HG02973 (cell line): ENCODE data around the gene ADRM1.

Source experiments
- ATAC-seq: cut with Tn5 transposase; IDR thresholded peaks from one replicate; pipeline ENCODE4 v1.9.1; 2021; ENCODE audit warnings: moderate library complexity; ENCODE audit not compliant: unreplicated experiment

ADRM1 gene

DNA sequence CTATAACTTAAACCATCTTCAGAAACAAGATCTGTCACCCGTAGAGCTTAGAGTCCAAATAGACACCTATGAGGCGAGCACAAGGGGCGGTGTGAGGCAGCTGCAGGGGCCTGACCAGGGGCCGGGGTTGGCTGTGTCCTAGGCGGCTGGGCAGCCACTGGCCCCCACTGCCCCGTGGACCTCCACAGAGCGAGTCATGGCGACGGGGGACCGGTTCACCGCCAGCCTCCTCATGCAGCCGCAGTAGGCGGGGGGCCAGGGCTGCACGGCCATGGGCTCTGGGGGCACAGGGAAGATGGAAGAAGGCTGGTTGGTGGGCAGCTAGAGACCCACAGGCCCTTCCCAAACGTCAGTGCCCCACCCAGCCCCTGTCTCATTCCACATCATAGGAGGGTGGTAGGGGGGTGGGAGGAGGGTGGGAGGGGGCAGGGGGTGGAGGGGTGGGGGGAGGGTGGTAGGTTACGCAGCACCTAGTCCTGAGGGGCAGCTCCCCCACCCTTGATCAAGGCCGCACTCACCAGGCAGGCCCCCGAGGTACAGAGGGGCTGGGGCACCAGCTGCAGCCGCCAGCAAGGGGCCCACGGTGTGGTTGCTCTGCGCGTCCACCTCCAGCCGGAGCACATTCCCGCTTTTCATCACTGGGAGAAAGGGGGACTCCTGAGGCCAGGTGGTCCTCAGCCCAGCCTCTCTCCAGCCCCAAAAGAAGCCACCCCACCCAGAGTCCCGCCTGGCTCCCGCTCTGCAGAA, 6.6 kb downstream of the ADRM1 start:
- no peak for ATAC-seq

DNA sequence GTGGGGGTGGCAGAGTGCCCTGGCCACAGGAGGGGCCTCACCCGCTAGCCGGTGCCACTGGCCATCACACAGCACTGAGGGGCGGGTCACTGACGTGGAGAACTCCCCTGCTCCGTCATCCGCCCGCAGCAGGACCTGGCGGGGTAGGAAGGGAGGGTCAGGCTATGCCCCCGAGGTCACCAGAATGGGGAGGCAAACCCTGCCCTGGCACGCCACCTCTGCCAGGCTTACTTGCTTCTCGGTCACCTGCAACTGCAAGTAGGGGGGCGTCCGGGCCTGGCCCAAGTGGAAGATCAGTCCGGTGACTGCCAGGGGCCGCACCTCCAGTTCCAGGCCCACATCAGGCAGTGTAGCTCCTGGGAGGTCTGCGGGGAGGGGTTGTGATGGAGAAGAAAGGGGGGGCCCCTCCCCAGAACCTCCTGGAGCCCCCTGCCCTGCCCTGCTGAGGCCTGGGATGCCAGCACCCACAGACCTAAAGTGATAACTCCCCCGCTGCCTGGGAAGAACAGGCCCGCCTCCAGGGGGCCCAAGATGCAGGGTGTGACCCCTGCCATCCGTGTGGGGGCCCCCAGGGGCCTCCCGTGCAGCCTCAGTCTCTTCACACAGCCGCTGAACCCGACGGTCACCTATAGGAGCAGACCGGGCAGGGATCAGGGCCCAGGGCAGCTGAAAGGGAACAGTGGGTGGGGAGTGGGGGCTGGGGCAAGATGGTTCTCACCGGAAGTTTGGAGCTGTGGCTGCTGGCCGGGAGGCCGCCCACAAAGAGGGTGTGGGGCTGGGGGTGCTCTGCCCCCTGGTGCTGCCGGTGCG, 7.4 kb downstream of the ADRM1 start:
- ATAC-seq, result no peak

DNA sequence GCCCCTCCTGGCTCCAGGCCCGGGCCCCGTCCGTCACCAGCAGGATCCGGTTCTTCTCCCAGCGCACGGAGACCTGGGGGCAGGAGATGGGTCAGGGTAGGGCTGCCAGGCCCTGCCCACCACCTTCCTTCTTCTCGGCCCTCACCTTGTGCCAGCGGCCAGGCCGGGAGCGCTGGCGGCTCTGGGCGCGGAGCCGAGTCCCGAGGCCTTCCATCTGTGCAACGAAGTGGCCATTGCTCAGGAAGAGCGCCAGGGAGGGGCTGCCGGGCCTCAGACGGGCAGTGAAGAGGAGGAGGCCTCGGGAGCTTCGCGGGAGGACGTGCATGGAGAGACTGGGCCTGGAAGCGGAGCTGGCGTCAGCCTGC, 7.9 kb downstream of the ADRM1 start:
- no peak for ATAC-seq

DNA sequence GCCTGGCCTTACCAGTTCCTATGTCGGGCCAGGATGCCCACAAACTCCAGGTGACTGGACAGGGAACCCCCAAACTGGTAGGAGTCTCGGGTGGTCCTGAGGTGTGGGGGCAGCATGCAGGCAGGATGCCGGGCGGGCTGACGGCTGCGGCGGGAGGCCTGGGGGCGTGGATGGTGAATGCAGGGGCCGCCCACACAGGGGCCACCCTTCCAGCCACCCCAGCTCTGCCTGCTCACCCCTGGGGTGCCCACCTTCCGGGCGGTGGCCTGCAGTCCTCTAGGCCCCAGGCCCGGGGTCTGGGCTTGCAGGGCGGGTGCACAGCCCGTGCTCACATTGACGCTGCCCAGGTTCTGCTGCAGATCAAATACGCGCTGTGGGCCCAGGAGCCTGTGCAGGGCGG, 8.4 kb downstream of the ADRM1 start:
- ATAC-seq, result no peak

DNA sequence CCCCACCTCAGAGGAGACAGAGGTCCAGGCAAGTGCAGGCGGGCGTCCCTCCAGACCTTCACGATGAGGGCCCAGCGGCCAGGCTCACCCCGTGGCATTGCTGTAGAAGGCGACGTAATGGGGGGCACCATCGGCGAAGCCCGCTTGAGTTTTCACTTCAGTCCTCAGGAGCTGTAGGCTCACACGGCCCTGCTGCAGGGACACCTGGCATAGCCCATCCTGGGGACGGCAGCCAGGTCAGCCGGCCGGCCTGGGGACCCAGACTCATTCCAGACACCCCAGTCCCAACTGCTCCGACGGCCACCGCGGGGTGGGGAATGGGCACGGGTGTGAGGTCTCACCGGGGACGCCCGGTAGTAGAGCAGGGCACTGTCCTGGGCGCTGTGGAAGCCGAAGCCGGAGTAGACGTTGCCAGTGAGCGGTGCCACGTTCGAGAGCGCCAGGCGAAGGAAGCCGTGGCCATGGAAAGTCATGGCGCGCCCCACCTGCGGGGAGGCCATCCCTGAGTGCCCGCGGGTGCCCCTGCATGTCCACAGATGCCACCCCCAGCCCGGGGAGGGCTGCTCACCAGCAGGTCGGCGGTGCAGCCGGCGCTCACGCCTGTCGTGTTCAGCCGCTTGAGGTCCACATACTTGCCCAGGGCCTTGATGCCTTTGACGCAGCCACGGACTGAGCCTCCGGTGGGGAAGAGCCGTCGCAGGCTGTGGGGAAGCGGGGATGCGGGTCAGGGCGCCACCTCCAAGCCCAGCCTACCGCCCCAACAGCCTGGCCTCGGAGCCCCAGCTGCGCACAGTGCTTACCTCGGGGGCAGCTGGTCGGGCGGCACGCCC, 9.2 kb downstream of the ADRM1 start:
- no peak for ATAC-seq

DNA sequence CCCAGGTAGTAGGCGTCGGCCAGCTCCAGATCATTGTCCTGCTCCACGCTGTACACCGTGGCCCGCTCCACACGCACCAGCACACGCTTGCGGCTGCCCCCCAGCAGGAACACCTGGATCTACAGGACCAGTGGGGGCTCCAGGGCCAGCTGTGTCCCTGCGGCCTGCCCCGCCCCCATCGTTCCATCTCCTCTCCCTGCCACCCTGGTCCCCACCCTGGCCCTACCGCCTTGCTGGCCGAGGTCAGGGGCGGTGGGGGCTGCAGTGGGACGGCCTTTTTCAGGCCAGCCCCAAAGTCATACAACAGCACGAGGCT, 9.8 kb downstream of the ADRM1 start:
- no peak for ATAC-seq

DNA sequence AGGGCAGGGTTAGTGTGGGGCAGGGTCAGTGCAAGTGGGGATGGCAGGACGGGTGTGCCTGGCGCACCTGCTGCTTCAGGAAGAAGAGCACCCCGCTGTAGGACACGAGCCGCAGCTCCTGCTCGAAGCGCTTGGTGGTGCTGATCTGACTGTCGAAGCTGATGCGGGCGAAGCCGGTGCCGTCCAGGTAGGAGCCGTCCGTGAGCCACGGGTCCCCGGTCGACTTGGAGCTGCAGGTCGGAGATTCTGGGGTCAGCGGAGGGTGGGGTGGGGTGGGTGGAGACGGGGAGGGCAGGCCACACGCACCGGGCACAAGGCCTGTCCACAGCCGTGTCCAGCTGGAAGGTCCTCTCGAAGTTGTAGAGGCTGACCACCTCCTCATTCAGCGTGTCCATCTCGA, 10.2 kb downstream of the ADRM1 start:
- no peak for ATAC-seq

DNA sequence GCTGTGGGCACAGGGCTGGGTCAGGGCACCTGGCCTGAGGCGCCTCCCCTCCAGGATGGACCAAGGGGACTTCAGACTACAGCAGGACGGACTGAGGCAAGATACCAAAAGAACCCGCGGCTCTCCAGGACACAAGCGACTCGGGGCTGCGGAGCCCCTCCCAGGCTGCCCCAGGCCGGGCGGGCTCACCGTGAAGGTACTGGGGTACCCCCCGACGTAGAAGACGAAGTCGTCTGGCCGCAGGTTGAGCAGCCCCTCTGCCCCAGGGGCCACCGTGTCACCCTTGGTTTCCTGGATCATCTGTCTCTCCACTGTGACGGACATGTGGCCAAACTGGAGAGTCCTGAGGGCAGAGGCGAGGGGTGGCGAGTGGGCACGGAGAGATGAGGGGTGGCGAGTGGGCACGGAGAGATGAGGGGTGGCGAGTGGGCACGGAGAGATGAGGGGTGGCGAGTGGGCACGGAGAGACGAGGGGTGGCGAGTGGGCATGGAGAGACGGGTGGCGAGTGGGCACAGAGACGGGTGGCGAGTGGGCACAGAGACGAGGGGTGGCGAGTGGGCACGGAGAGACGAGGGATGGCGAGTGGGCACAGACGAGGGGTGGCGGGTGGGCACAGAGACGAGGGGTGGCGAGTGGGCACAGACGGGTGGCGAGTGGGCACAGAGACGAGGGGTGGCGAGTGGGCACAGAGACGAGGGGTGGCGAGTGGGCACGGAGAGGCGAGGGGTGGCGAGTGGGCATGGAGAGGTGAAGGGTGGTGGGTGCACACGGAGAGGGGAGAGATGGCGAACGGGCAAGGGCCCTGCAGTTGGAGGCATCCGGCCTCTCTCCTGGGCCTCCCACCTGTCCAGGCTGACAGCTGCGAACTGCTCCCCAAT, 10.9 kb downstream of the ADRM1 start:
- no peak for ATAC-seq

DNA sequence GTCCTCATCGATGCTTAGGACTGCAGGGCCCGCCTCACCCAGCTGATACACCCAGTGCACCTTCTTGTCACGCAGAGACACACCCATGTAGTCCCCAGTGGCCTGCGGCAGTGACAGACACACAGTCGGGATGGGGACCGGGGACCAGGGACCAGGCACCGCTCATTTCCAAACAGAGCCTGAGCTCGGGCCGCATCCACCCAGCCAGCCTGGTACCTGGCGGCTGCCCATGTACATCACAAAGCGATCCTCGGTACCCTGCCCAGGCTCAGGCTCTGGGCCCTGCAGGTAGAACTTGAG, 11.5 kb downstream of the ADRM1 start:
- ATAC-seq, result no peak

DNA sequence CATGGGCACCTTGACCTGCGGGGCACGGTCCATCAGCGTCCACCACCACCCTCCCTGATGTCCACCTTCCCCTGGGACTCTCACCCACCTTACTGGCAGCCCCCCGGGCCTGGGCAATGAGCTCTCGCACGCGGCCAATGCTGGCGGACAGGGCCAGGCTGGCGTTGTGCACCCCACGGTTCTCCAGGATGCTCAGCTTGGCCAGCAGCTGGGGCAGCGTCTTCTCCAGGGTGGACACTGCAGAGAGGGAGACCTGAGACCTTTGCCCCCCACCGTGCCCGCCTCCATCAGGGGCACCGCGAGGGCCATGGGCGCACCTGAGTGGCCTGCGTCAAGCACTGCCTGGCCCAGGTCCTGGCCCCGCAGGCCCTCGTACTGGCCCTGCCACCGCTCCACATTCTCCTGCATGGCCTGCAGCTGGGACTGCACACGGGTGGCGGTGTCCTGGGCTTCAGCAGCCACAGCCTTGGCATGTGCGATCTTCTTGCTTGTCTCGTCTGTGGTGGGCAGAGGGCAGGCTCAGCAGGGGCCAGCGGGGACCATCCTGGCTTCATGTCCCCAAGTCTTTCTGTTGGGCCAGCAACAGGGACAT, 12.0 kb downstream of the ADRM1 start:
- no peak for ATAC-seq

DNA sequence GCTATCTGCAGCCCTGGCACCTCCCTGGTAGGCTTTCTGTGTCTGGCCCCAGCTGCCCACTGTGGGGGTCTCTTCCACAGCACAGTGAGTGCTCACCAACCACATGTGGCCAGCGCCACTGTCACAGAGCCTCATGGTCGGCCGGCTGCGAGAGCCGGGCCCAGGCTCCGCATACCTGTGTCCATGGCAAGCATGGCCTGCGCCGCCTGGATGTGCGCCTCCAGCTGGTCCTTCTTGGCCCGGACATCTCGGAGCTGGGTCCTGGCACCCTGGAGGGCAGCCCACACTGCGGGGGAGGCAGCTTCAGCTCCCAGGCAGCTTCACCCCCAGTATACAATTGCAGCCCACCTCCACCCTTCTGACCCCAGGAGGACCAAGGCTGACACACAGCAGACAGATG, 13.0 kb downstream of the ADRM1 start:
- no peak for ATAC-seq

DNA sequence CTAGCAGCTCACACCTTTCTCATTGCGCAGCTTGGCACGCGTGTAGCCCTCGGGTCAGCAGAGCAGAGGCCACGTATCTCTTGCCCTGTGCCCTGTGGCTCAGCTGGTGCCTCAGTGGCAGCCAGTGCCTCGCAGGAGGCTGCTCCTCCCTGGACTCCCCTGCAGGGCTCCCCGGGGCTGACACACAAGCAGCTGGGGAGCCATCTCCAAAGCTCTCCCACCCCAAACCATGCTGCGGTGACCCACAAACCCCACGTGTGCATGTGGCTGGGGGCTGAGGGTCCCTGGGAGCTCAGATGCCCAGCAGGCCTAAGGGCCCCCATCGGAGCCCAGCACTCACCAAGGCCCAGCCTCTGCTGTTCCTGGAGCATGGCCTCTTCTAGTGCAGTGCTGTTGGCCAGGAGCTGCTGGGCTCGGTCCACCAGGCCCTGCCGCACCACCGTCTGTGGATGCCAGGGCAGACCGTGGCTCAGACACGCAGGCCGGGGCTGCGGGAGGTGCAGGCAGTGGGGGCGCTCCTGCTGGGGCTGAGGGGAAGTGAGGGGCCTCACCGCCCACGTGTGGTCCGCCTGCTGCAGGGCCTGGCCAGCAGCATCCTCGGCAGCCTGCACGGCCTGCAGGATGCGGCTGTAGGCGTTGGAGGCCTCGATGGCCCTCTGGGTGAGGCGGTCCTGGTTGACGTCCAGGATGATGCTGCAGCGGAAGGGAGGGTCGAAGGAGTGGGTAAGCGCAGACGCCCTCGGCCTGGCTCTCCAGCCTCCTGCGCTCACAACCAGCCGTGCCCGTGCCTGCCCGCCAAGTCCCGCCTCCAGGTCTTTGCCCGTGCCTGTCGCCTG, 13.8 kb downstream of the ADRM1 start:
- no peak for ATAC-seq

DNA sequence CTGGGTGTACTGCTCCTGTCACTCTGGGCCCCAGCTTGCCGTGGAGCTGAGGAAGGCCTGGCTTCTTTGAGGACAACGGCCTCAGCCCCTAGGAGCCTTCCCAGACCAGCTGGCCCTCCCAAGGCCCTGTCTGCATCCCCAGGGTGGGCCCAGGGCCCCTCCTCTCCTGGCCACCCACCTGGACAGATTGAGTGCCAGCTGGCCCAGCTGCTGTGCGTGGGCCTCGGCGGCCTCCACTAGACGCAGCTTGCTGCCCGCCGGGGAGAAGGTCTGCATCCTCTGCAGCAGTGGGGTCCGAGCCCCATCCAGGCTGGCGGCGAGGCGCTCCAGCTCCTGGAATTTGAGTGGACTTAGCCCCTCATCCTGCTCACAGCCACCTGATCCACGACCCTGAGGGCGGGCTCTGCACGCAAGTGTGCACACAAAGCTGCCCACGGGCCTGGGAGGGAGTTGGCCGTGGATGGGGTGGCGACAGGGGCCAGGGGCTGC, 14.4 kb downstream of the ADRM1 start:
- no peak for ATAC-seq

DNA sequence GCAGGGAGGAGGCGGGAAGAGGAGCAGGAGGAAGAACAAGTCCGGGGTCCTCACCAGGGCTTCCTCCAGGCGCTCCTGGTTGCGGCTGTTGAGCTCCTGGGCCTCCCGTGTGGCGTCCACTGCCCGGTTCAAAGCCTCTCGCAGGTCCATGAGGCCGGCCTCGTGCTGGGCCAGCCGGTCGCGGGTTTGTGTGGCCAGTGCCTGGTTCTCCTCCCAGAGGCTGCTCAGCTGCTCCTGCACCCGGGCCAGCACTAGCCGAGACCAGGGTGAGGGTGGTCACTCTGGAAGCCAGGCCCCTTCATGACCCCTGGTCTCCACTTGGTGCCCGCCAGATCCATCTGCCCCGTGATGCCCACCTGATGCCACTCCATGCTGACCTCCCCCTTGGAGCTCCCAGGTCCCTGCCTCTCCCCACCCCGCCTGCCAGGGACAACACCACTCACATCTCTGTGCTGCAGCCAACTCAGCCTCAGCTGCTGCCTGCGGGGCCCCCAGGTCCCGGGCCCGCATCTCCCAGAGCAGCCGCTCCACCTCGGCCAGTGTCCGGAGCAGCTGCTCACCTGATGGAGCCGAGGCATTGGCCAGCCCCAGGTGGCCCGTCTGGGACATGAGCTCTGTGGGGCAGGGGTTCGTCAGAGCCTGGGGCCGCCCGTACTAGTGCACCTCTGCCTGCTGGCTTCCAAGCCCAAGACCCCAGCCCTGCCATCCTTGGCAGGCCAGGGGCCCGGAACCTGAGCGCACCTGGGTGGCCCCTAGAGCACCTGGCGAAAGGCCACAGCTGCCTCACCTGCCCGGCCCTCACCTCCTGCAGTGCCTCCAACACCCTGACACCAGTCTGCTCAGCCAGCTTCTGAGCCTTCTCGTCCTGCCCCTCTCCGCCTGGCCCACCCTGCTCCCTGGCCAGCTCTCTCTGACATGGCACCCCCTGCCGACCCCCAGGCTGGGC, 15.9 kb downstream of the ADRM1 start:
- ATAC-seq, result no peak

DNA sequence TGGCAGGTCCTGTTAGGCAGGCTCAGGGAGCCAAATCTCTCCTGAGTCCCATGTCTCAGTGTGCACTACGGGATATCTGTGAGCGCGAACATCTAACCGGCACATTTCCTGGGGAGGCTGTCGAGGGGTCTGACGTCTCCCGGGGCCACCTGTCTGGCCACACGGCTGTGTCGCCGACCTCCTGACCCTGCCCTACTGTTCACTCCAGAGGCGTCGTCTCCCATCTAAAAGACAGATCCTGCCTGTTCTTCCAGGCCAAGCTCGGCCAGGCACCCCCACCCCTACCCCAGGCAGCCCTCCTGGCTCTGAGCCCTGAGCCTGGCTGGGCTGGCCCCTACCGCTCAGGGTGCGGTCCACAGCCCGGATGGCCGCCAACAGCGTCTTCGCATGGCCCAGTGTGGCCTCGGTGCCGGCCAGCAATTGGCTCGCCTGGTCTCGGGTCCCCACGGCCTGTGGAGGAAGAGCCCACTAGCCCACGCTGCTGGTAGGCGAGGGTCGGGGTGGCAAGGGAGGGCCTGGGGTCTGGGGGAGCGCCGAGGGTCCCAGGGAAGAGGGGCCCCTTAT, 16.6 kb downstream of the ADRM1 start:
- no peak for ATAC-seq

DNA sequence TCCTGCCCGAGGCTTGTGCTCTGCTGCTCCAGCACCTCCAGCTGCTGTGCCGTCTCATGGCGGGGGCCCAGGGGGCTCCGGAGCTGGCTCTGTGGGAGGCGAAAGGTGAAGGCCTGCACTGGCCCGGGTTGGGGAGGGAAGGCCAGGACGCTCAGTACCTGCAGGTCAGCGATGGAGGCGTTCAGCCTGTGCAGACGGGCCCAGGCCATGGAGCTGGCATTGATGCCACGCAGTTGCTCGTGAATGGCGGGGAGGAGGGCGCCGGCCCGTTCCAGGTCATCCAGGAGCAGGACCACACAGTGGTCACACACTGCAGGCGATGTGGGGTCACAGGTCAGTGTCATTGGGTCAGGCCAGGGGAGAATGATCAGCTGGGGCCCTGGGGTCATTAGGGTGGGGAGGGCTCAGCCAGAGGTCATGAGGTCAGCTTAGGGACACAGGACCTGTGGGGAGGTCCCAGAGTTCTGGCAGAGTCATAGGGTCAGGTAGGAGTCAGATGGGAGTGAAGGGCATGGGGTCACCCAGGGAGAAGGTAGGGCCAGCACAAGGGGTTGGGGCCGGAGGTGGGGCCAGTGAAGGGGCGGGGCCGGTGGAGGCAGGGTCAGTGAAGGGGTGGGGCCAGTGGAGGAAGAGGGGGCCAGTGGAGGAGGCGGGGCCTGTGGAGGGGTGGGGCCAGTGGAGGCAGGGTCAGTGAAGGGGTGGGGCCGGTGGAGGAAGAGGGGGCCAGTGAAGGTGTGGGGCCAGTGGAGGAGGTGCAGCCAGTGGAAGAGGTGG, 18.0 kb downstream of the ADRM1 start:
- no peak for ATAC-seq

DNA sequence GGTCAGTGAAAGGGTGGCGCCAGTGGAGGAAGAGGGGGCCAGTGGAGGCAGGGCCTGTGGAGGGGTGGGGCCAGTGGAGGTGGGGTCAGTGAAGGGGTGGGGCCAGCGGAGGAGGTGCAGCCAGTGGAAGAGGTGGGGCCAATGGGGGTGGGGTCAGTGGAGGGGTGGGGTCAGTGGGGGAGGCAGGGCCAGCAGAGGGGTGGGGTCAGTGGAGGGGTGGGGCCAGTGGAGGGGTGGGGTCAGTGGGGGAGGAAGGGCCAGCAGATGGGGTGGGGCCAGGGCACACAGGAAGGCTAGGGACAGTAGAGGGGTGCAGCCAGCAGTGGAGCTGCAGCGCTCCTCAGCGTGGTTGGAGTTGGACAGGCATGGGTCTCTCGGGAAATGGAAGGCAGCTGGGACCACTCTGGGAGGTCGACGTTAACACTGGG, 18.7 kb downstream of the ADRM1 start:
- ATAC-seq, result no peak
